Measurements from ENCODE around the gene KCNK4.
"Not testable (repeated sequence)": the region's sequence is repeated elsewhere in the genome, so short reads cannot be mapped to it uniquely, and the experiment has no call there.

Gene KCNK4

GRCh38 chr11:64291262-64291751 is at the start of gene KCNK4:
TSS of gene KCNK4 (plus strand) at chr11:64291302. CDS start at chr11:64293019, 1,717 bp downstream.
- no peak for DNase-seq

GRCh38 chr11:64241491-64242374 is 49.4 kb upstream of the KCNK4 start:
- no peak for DNase-seq

GRCh38 chr11:64243236-64243854 is 47.8 kb upstream of the KCNK4 start:
- no peak for DNase-seq

GRCh38 chr11:64244107-64244506 is 47.0 kb upstream of the KCNK4 start:
- no peak for DNase-seq

GRCh38 chr11:64244966-64245365 is 46.1 kb upstream of the KCNK4 start:
- DNase-seq, result no peak

- no peak for DNase-seq
Observed at GRCh38 chr11:64245401-64245796, 45.7 kb upstream of the KCNK4 start.

- peak; percentile 86 for DNase-seq
Observed at GRCh38 chr11:64245797-64246620, 45.1 kb upstream of the KCNK4 start.

GRCh38 chr11:64246621-64246870 is 44.6 kb upstream of the KCNK4 start:
- not testable (repeated sequence) for DNase-seq

- peak; percentile 90 for DNase-seq
Observed at GRCh38 chr11:64246871-64247728, 44.0 kb upstream of the KCNK4 start, which contains the start of gene PPP1R14B. TSS of gene PPP1R14B (minus strand) at chr11:64246943. CDS start at chr11:64246673, 270 bp downstream.

GRCh38 chr11:64247729-64248531 is 43.2 kb upstream of the KCNK4 start:
- no peak for DNase-seq

GRCh38 chr11:64248578-64248977 is 42.5 kb upstream of the KCNK4 start:
- DNase-seq, result no peak

- no peak for DNase-seq
Observed at GRCh38 chr11:64249038-64249437, 42.1 kb upstream of the KCNK4 start.

GRCh38 chr11:64249563-64250414 is 41.3 kb upstream of the KCNK4 start:
- DNase-seq, result no peak

- no peak for DNase-seq
Observed at GRCh38 chr11:64250415-64251015, 40.6 kb upstream of the KCNK4 start.

GRCh38 chr11:64251016-64251752 is 39.9 kb upstream of the KCNK4 start, which contains the start of gene PLCB3:
TSS of gene PLCB3 (plus strand) at chr11:64251530. CDS start at chr11:64251650, 120 bp downstream.
- DNase-seq, result peak; percentile 91

GRCh38 chr11:64251753-64252002 is 39.4 kb upstream of the KCNK4 start:
- DNase-seq, result no peak

GRCh38 chr11:64252003-64252872 is 38.9 kb upstream of the KCNK4 start:
- no peak for DNase-seq

GRCh38 chr11:64253043-64253442 is 38.1 kb upstream of the KCNK4 start:
- DNase-seq, result no peak
